GM23338 (cell line): ENCODE data around the gene C1orf174. TPM values are rescaled to one million over a fixed set of nuclear protein-coding genes. Genes with fewer than 3 reads are reported as not detected.

Experiments used
- ATAC-seq: fragments of 200-7000 bp; cut with Tn5 transposase; 3 replicates; pipeline ENCODE4 v1.9.1; 2020
- DNase-seq: peaks from one replicate; pipeline ENCODE4 v3.0.0-alpha.2; 2015; ENCODE audit warnings: low spot score
- H2AFZ ChIP-seq: fragments of 200-600 bp; sonication (generic); 2 replicates; pipeline ENCODE4 v1.8.0; 2016; ENCODE audit warnings: antibody characterized with exemption, mild to moderate bottlenecking, moderate library complexity
- H3F3A ChIP-seq: fragments of 200-600 bp; sonication (generic); replicated peaks from 2 replicates; pipeline ENCODE4 v1.8.0; 2017; ENCODE audit warnings: antibody characterized with exemption, mixed run types, low read depth
- H3K27ac ChIP-seq: fragments of 200-600 bp; sonication (generic); 2 replicates; pipeline ENCODE4 v1.6.1; 2016; ENCODE audit warnings: low read depth
- H3K27me3 ChIP-seq: fragments of 200-600 bp; sonication (generic); 2 replicates; pipeline ENCODE4 v1.8.0; 2016; ENCODE audit warnings: mild to moderate bottlenecking, mixed run types, moderate library complexity; ENCODE audit not compliant: insufficient read depth
- H3K36me3 ChIP-seq: fragments of 200-600 bp; sonication (generic); 2 replicates; pipeline ENCODE4 v1.8.0; 2016; ENCODE audit warnings: mild to moderate bottlenecking; ENCODE audit not compliant: insufficient read depth
- H3K4me1 ChIP-seq: fragments of 200-600 bp; sonication (generic); 2 replicates; pipeline ENCODE4 v1.8.0; 2016; ENCODE audit warnings: mild to moderate bottlenecking, moderate library complexity; ENCODE audit not compliant: insufficient read depth
- H3K4me2 ChIP-seq: fragments of 200-600 bp; sonication (generic); 2 replicates; pipeline ENCODE4 v1.7.1; 2017; ENCODE audit warnings: mixed run types
- H3K4me3 ChIP-seq: fragments of 200-600 bp; sonication (generic); 2 replicates; pipeline ENCODE4 v1.6.1; 2016; ENCODE audit warnings: mixed run types
- H3K79me2 ChIP-seq: fragments of 200-600 bp; sonication (generic); replicated peaks from 2 replicates; pipeline ENCODE4 v1.8.0; 2017; ENCODE audit warnings: mild to moderate bottlenecking; ENCODE audit not compliant: insufficient read depth
- H3K9me2 ChIP-seq: fragments of 200-600 bp; sonication (generic); 2 replicates; pipeline ENCODE4 v1.8.0; 2017; ENCODE audit not compliant: insufficient read depth
- H4K20me1 ChIP-seq: fragments of 200-600 bp; sonication (generic); replicated peaks from 2 replicates; pipeline ENCODE4 v1.8.0; 2017; ENCODE audit warnings: mild to moderate bottlenecking; ENCODE audit not compliant: insufficient read depth
- H3K27ac Mint-ChIP-seq: 2 replicates; pipeline ENCODE4 v1.8.0; 2020; ENCODE audit warnings: inconsistent platforms, mild to moderate bottlenecking, moderate library complexity, mixed read lengths
- H3K27me3 Mint-ChIP-seq: 3 replicates; pipeline ENCODE4 v1.8.0; 2022; ENCODE audit warnings: low read depth, mild to moderate bottlenecking, moderate library complexity, mixed read lengths, inconsistent platforms; ENCODE audit not compliant: insufficient read depth, poor library complexity
- H3K36me3 Mint-ChIP-seq: 3 replicates; pipeline ENCODE4 v1.8.0; 2021; ENCODE audit warnings: low read depth, mild to moderate bottlenecking, inconsistent platforms, moderate library complexity, mixed read lengths
- H3K4me1 Mint-ChIP-seq: 3 replicates; pipeline ENCODE4 v1.8.0; 2020; ENCODE audit warnings: mild to moderate bottlenecking, inconsistent platforms, mixed read lengths
- H3K4me3 Mint-ChIP-seq: 3 replicates; pipeline ENCODE4 v1.8.0; 2021; ENCODE audit warnings: moderate library complexity, mild to moderate bottlenecking, inconsistent platforms, mixed read lengths
- H3K9me3 Mint-ChIP-seq: 3 replicates; pipeline ENCODE4 v1.8.0; 2020; ENCODE audit warnings: moderate library complexity, mild to moderate bottlenecking, inconsistent platforms, mixed read lengths
- CREB1 ChIP-seq: fragments of 250-450 bp; sonication (Bioruptor Pico); IDR thresholded peaks from 2 replicates; pipeline ENCODE4 v1.5.0; 2020; ENCODE audit warnings: low read depth, mild to moderate bottlenecking, moderate library complexity
- CTCF ChIP-seq, 2 experiments: fragments of 200-600 bp in 1 of 2; sonication (generic) in 1 of 2; conservative IDR thresholded peaks; 2 replicates each; pipeline versions ENCODE4 v1.5.1 to v1.6.1; 2016 to 2017; ENCODE audit warnings: antibody characterized with exemption in 2 of 2, low read depth in 2 of 2, mild to moderate bottlenecking in 2 of 2, moderate library complexity in 1 of 2
- EZH2 ChIP-seq: fragments of 200-600 bp; sonication (generic); IDR thresholded peaks from one replicate; pipeline ENCODE4 v1.8.0; 2017; ENCODE audit warnings: antibody characterized with exemption, mild to moderate bottlenecking, low read depth; ENCODE audit not compliant: unreplicated experiment
- EZH2phosphoT487 ChIP-seq: fragments of 200-600 bp; sonication (generic); IDR thresholded peaks from one replicate; pipeline ENCODE4 v1.8.1; 2018; ENCODE audit warnings: antibody characterized with exemption; ENCODE audit not compliant: unreplicated experiment
- JUNB ChIP-seq: IDR thresholded peaks from one replicate; pipeline ENCODE4 v1.6.1; 2016; ENCODE audit warnings: antibody characterized with exemption; ENCODE audit not compliant: unreplicated experiment
- NANOG ChIP-seq: IDR thresholded peaks from 2 replicates; pipeline ENCODE4 v1.6.1; 2016; ENCODE audit warnings: antibody characterized with exemption, borderline replicate concordance
- POLR2AphosphoS5 ChIP-seq: IDR thresholded peaks from 2 replicates; pipeline ENCODE4 v1.6.1; 2016; ENCODE audit warnings: antibody characterized with exemption, low read depth
- STAT1 ChIP-seq: IDR thresholded peaks from one replicate; pipeline ENCODE4 v1.6.1; 2016; ENCODE audit warnings: antibody characterized with exemption; ENCODE audit not compliant: unreplicated experiment
- ZNF114 ChIP-seq: fragments of 250-450 bp; sonication (Bioruptor Pico); IDR thresholded peaks from 2 replicates; pipeline ENCODE4 v1.5.0; 2020; ENCODE audit warnings: mild to moderate bottlenecking, moderate library complexity
- ZNF331 ChIP-seq: fragments of 250-450 bp; sonication (Bioruptor Pico); IDR thresholded peaks from 2 replicates; pipeline ENCODE4 v1.5.0; 2020; ENCODE audit warnings: low read depth, mild to moderate bottlenecking, moderate library complexity
- ZNF462 ChIP-seq: fragments of 250-450 bp; sonication (Bioruptor Pico); IDR thresholded peaks from 2 replicates; pipeline ENCODE4 v1.5.0; 2020; ENCODE audit warnings: mild to moderate bottlenecking, moderate library complexity
- polyA plus RNA-seq: library from polyadenylated mRNA; unstranded; fragments of >200 nt; fragmentation: Nextera tagmentation; extraction: Ambion mirVana; gene quantifications from 2 replicates; pipeline ENCODE4 v1.2.1, GENCODE V29; 2016
- total RNA-seq: library from RNA; depleted of rRNA; stranded (reverse); fragments of >200 nt; shearing (Covaris generic); gene quantifications from 2 replicates; pipeline ENCODE4 v1.2.3, GENCODE V29; 2014
- TF ChIP-seq, protein P1 (sequence below): IDR thresholded peaks from 2 replicates; pipeline ENCODE4 v1.6.1; 2016; ENCODE audit warnings: antibody characterized with exemption

C1orf174 gene
- total and polyA plus RNA-seq, 2 experiments from 2014 or later: 28.5 to 28.7 TPM

- TF ChIP-seq, protein P1, sequence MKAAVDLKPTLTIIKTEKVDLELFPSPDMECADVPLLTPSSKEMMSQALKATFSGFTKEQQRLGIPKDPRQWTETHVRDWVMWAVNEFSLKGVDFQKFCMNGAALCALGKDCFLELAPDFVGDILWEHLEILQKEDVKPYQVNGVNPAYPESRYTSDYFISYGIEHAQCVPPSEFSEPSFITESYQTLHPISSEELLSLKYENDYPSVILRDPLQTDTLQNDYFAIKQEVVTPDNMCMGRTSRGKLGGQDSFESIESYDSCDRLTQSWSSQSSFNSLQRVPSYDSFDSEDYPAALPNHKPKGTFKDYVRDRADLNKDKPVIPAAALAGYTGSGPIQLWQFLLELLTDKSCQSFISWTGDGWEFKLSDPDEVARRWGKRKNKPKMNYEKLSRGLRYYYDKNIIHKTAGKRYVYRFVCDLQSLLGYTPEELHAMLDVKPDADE: no peak
- TF ChIP-seq NANOG: no peak
- no peak for TF ChIP-seq ZNF114 (CRISPR knock-in tag)
Observed at GRCh38 chr1:3881193-3881480, 18.9 kb downstream of the C1orf174 start (continued).

DNA sequence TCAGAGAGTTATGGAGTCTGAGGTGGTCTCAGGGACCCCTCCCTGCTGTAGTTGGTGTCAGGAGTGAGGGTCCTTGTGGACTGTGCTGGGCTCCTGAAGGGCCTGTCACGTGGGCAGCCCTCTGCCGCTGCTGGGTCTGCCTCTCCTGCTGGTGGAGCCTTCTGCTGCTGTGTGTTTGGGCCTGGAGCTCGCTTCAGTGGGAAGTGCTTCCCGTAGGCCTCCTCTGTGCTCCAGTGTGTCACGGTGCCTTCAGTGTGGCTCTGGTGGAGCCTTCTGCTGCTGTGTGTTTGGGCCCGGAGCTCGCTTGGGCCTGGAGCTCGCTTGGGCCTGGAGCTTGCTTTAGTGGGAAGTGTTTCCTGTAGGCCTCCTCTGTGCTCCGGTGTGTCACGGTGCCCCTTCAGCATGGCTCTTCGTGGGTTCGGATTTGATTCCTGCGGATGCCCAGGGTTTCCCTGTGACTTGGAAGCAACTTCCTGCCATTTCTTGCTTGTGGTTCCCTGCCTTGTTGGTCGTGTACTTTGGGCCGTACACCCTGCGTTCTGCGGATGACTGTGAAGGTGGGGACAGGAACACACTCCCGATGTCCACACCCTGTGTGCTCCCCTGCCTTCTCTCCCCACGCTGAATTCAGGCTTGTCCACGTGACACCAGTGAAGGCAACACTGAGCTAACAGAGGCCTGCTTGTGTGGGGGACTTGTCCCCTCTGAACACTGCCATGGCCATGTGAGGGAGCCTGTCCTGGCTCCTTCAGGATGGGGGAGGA, 19.5 kb downstream of the C1orf174 start:
- no peak for DNase-seq
- H3K4me1 Mint-ChIP-seq: no peaks in the 10 kb centered on the region
- TF ChIP-seq POLR2AphosphoS5: no peak
- TF ChIP-seq ZNF331 (CRISPR knock-in tag): no peak
- no peak for TF ChIP-seq JUNB
- TF ChIP-seq, protein P1: no peak
- no peak for TF ChIP-seq ZNF462 (CRISPR knock-in tag)
- no peak for TF ChIP-seq NANOG
- no peak for TF ChIP-seq STAT1
- TF ChIP-seq EZH2: no peak
- TF ChIP-seq CREB1 (CRISPR knock-in tag): no peak
- TF ChIP-seq EZH2phosphoT487: no peak
- no peak for TF ChIP-seq CTCF (conservative IDR thresholded peaks at IDR 0.05; ENCODE audit: low read depth in 2 of 2)
- TF ChIP-seq ZNF114 (CRISPR knock-in tag): no peak

More for the DNA sequence above, 19.5 kb downstream of the C1orf174 start:
- no peak overlapping the region for H2AFZ ChIP-seq
- Mint-ChIP-seq H3K4me3 (no peak overlapping the region), H3K36me3 (peaks cover 28% of the 10 kb centered on the region), H3K27me3 (peaks cover 4% of the 10 kb centered on the region), H3K27ac (no peak overlapping the region), H3K9me3 (peaks cover 18% of the 10 kb centered on the region)
- H4K20me1 ChIP-seq: no peaks in the 10 kb centered on the region
- H3K27me3 ChIP-seq: no peaks in the 10 kb centered on the region
- H3K4me1 ChIP-seq: no peaks in the 10 kb centered on the region
- H3K4me2 ChIP-seq: no peak overlapping the region
- H3K9me2 ChIP-seq: no peaks in the 10 kb centered on the region; the same call in 1 of the 2 replicates
- H3F3A ChIP-seq: no peaks in the 10 kb centered on the region
- no peak for ATAC-seq
- no peaks in the 10 kb centered on the region for H3K79me2 ChIP-seq
- H3K4me3 ChIP-seq: no peak overlapping the region
- no peaks in the 10 kb centered on the region for H3K36me3 ChIP-seq
- H3K27ac ChIP-seq: no peak overlapping the region
